Tibial artery (tissue), 4 donors: ENCODE measurements around the gene ERI3.
A peak's percentile ranks its signal among the peaks of the same experiment; 100 is the strongest.

Source experiments
- DNase-seq, 2 donors: peaks; one replicate each; pipeline ENCODE4 v3.0.0-alpha.2; 2019
- H3K27ac ChIP-seq, 2 donors: fragments of 200-600 bp; sonication (generic) in 1 of 2; 1 replicate in 1 of 2; 2 replicates in 1 of 2; pipeline ENCODE4 v1.5.1; 2018 to 2019; ENCODE audit warnings: mild to moderate bottlenecking in 1 of 2
- H3K27me3 ChIP-seq, 2 donors: fragments of 200-600 bp; sonication (generic) in 1 of 2; one replicate each; pipeline versions ENCODE4 v1.5.1 to v1.6.0; 2016 to 2019
- H3K36me3 ChIP-seq, 3 donors: fragments of 200-600 bp; sonication (generic) in 2 of 3; one replicate each; pipeline ENCODE4 v1.5.1; 2016 to 2019; ENCODE audit warnings: mild to moderate bottlenecking in 2 of 3
- H3K4me1 ChIP-seq, 4 donors: fragments of 200-600 bp; sonication (generic) in 2 of 4; 1 replicate in 3 of 4; 2 replicates in 1 of 4; pipeline ENCODE4 v1.5.1; 2016 to 2019
- H3K4me3 ChIP-seq, 2 donors: fragments of 200-600 bp; sonication (generic) in 1 of 2; 1 replicate in 1 of 2; 2 replicates in 1 of 2; pipeline ENCODE4 v1.5.1; 2018 to 2019; ENCODE audit warnings: mild to moderate bottlenecking in 2 of 2
- H3K9me3 ChIP-seq, 3 donors: fragments of 200-600 bp; sonication (generic) in 1 of 3; one replicate each; pipeline ENCODE4 v1.5.1; 2016 to 2019
- CTCF ChIP-seq, 2 experiments: fragments of 200-600 bp in 1 of 2; fragments of 450-650 bp in 1 of 2; IDR thresholded peaks; one replicate each; pipeline ENCODE4 v1.5.1; 2017 to 2019; ENCODE audit warnings: antibody characterized with exemption in 2 of 2, mild to moderate bottlenecking in 1 of 2, moderate library complexity in 1 of 2
- intact Hi-C: fragments of 100-400 bp; cut with DNase I; formaldehyde crosslinking; loops from one replicate; pipeline ENCODE4 v1.15.0; 2023; ENCODE audit warnings: low total_unique reads

The ERI3 gene

GRCh38 chr1:44296806-44297205, 58.3 kb downstream of the ERI3 start:
- intact Hi-C loops = no loop called here
- Histone ChIP-seq H3K27ac (no peak overlapping the region), H3K9me3 (no peaks in the 10 kb centered on the region), H3K36me3 (peaks cover 19 to 91% (median 43%) of the 10 kb centered on the region in 3 donors), H3K27me3 (no peaks in the 10 kb centered on the region), H3K4me1 (peaks cover 0 to 11% (median 0%) of the 10 kb centered on the region in 4 donors), H3K4me3 (no peak overlapping the region)
- TF ChIP-seq CTCF (IDR thresholded peaks at IDR 0.05) = no peak
- no peak for DNase-seq

- Histone ChIP-seq H3K36me3 (peaks cover 17 to 91% (median 43%) of the 10 kb centered on the region in 3 donors), H3K4me3 (no peak overlapping the region), H3K4me1 (peaks cover 0 to 11% (median 0%) of the 10 kb centered on the region in 4 donors), H3K9me3 (no peaks in the 10 kb centered on the region), H3K27ac (no peak overlapping the region), H3K27me3 (no peaks in the 10 kb centered on the region)
- no peak for DNase-seq
- TF ChIP-seq CTCF (IDR thresholded peaks at IDR 0.05) = no peak
- intact Hi-C loops = no loop called here
Observed at GRCh38 chr1:44296086-44296485, 59.0 kb downstream of the ERI3 start.

- Histone ChIP-seq H3K4me3 (no peak overlapping the region), H3K9me3 (no peaks in the 10 kb centered on the region), H3K27ac (no peak overlapping the region), H3K27me3 (no peaks in the 10 kb centered on the region), H3K36me3 (peaks cover 17 to 91% (median 54%) of the 10 kb centered on the region in 3 donors), H3K4me1 (peaks cover 0 to 11% (median 0%) of the 10 kb centered on the region in 4 donors)
- TF ChIP-seq CTCF (IDR thresholded peaks at IDR 0.05) = peak in 1 of 2 experiments; percentile 20
- intact Hi-C loops = no loop called here
- peak in 1 of 2 donors; percentile 64 for DNase-seq
Observed at GRCh38 chr1:44294588-44295007, 60.5 kb downstream of the ERI3 start.

- no peak overlapping the region for H3K4me3 ChIP-seq
- TF ChIP-seq CTCF (IDR thresholded peaks at IDR 0.05) = no peak
- DNase-seq = no peak
- peaks cover 0 to 11% (median 0%) of the 10 kb centered on the region in 4 donors for H3K4me1 ChIP-seq
- peaks cover 17 to 90% (median 56%) of the 10 kb centered on the region in 3 donors for H3K36me3 ChIP-seq
- intact Hi-C loops = no loop called here
- no peak overlapping the region for H3K27ac ChIP-seq
- H3K27me3 ChIP-seq = no peaks in the 10 kb centered on the region
- H3K9me3 ChIP-seq = no peaks in the 10 kb centered on the region
Observed at GRCh38 chr1:44293761-44294315, 61.2 kb downstream of the ERI3 start.

- intact Hi-C loops = no loop called here
- no peak overlapping the region for H3K27ac ChIP-seq
- no peak for TF ChIP-seq CTCF (IDR thresholded peaks at IDR 0.05)
Observed at GRCh38 chr1:44292651-44293050, 62.4 kb downstream of the ERI3 start.

More at GRCh38 chr1:44292651-44293050, 62.4 kb downstream of the ERI3 start:
- peaks cover 24 to 84% (median 53%) of the 10 kb centered on the region in 3 donors for H3K36me3 ChIP-seq
- no peak overlapping the region for H3K4me3 ChIP-seq
- no peaks in the 10 kb centered on the region for H3K9me3 ChIP-seq
- peaks cover 0 to 11% (median 0%) of the 10 kb centered on the region in 4 donors for H3K4me1 ChIP-seq
- no peaks in the 10 kb centered on the region for H3K27me3 ChIP-seq
- DNase-seq = no peak
